SK-N-MC (cell line): Measurements from ENCODE around the gene C22orf39.

Experiments used
- DNase-seq: peaks from one replicate; pipeline ENCODE4 v3.0.0-alpha.2; 2011; ENCODE audit warnings: low read depth, low spot score
- H3K27ac ChIP-seq: fragments of 200-600 bp; sonication (generic); 2 replicates; pipeline ENCODE4 v1.5.1; 2016; ENCODE audit warnings: mixed run types
- H3K36me3 ChIP-seq: fragments of 200-600 bp; sonication (generic); 2 replicates; pipeline ENCODE4 v1.6.1; 2017; ENCODE audit warnings: antibody characterized with exemption, low read length, mixed read lengths; ENCODE audit not compliant: insufficient read depth
- H3K4me3 ChIP-seq: fragments of 200-600 bp; sonication (generic); 2 replicates; pipeline ENCODE4 v1.5.1; 2016
- H3K9ac ChIP-seq: fragments of 200-600 bp; sonication (generic); 2 replicates; pipeline ENCODE4 v1.8.0; 2017; ENCODE audit warnings: mixed run types, mixed read lengths; ENCODE audit not compliant: insufficient read length
- H3K9me3 ChIP-seq: fragments of 200-600 bp; sonication (generic); 2 replicates; pipeline ENCODE4 v1.6.1; 2017; ENCODE audit warnings: low read depth, mild to moderate bottlenecking, antibody characterized with exemption, low read length, moderate library complexity, mixed read lengths
- EZH2 ChIP-seq: fragments of 200-600 bp; sonication (generic); IDR thresholded peaks from one replicate; pipeline ENCODE4 v1.6.1; 2017; ENCODE audit warnings: antibody characterized with exemption
- FOXP2 ChIP-seq: optimal IDR thresholded peaks from 2 replicates; pipeline ENCODE3; 2011; ENCODE audit warnings: mild to moderate bottlenecking, moderate library complexity; ENCODE audit not compliant: insufficient read depth; ENCODE audit errors: extremely low read length, control extremely low read depth
- POLR2AphosphoS5 ChIP-seq: IDR thresholded peaks from 2 replicates; pipeline ENCODE4 v1.6.1; 2012; ENCODE audit warnings: mild to moderate bottlenecking, low read depth, low read length, borderline replicate concordance

Gene C22orf39

GRCh38 chr22:19447330-19448075, at the start of gene C22orf39:
C22orf39 (minus strand) TSS chr22:19447711; CDS start chr22:19447688, 23 bp downstream.
- DNase-seq: peak; percentile 63
- H3K4me3 ChIP-seq: peak within 1 kb of the TSS; percentile 78
- no peaks in the 10 kb centered on the region for H3K9me3 ChIP-seq
- TF ChIP-seq POLR2AphosphoS5 (peak; percentile 89), EZH2 (no peak)
- peak within 1 kb of the TSS; percentile 92 for H3K9ac ChIP-seq
- 0 out of 2 replicates have a peak within 1 kb of the TSS, but pooled peaks have one; percentile 58 for H3K27ac ChIP-seq
- H3K36me3 ChIP-seq: peaks cover 36% of the 10 kb centered on the region; the same call in 1 of the 2 replicates

GRCh38 chr22:19497245-19497644, 49.7 kb upstream of the C22orf39 start:
- TF ChIP-seq FOXP2: no peak
- TF ChIP-seq EZH2: no peak
- no peak for TF ChIP-seq POLR2AphosphoS5
- Histone ChIP-seq H3K36me3 (peaks cover 49% of the 10 kb centered on the region), H3K4me3 (no peak overlapping the region), H3K9me3 (no peaks in the 10 kb centered on the region), H3K9ac (no peak overlapping the region), H3K27ac (no peak overlapping the region)
- DNase-seq: no peak

GRCh38 chr22:19496324-19496630, 48.8 kb upstream of the C22orf39 start:
- DNase-seq: no peak
- Histone ChIP-seq H3K27ac (no peak overlapping the region), H3K36me3 (peaks cover 49% of the 10 kb centered on the region), H3K9me3 (no peaks in the 10 kb centered on the region), H3K4me3 (no peak overlapping the region), H3K9ac (no peak overlapping the region)
- TF ChIP-seq FOXP2: no peak
- no peak for TF ChIP-seq EZH2
- TF ChIP-seq POLR2AphosphoS5: no peak

- Histone ChIP-seq H3K9me3 (no peaks in the 10 kb centered on the region), H3K27ac (no peak overlapping the region), H3K36me3 (peaks cover 50% of the 10 kb centered on the region), H3K9ac (no peak overlapping the region), H3K4me3 (no peak overlapping the region)
- no peak for DNase-seq
- no peak for TF ChIP-seq EZH2
- TF ChIP-seq POLR2AphosphoS5: no peak
- no peak for TF ChIP-seq FOXP2
These were observed 48.2 kb upstream of the C22orf39 start for GRCh38 chr22:19495562-19496323.

- TF ChIP-seq EZH2 (no peak), FOXP2 (no peak), POLR2AphosphoS5 (no peak)
- no peak overlapping the region for H3K9ac ChIP-seq
- no peak overlapping the region for H3K27ac ChIP-seq
- peaks cover 56% of the 10 kb centered on the region for H3K36me3 ChIP-seq
- no peaks in the 10 kb centered on the region for H3K9me3 ChIP-seq
- H3K4me3 ChIP-seq: no peak overlapping the region
- DNase-seq: no peak
These were observed 47.2 kb upstream of the C22orf39 start for GRCh38 chr22:19494676-19495173.

- H3K4me3 ChIP-seq: no peak overlapping the region
- no peak for DNase-seq
- no peaks in the 10 kb centered on the region for H3K9me3 ChIP-seq
- no peak overlapping the region for H3K9ac ChIP-seq
- H3K27ac ChIP-seq: no peak overlapping the region
- peaks cover 60% of the 10 kb centered on the region for H3K36me3 ChIP-seq
- no peak for TF ChIP-seq POLR2AphosphoS5
- TF ChIP-seq FOXP2: no peak
- TF ChIP-seq EZH2: no peak
These were observed 46.6 kb upstream of the C22orf39 start for GRCh38 chr22:19494001-19494560.

- H3K9ac ChIP-seq: no peak overlapping the region
- no peak for DNase-seq
- TF ChIP-seq POLR2AphosphoS5 (no peak), EZH2 (no peak)
- H3K9me3 ChIP-seq: no peaks in the 10 kb centered on the region
- no peak overlapping the region for H3K27ac ChIP-seq
- H3K4me3 ChIP-seq: no peak overlapping the region
- peaks cover 66% of the 10 kb centered on the region for H3K36me3 ChIP-seq
These were observed 45.1 kb upstream of the C22orf39 start for GRCh38 chr22:19492504-19493174.

GRCh38 chr22:19490628-19491230, 43.2 kb upstream of the C22orf39 start:
- H3K9ac ChIP-seq: no peak overlapping the region

More at GRCh38 chr22:19490628-19491230, 43.2 kb upstream of the C22orf39 start:
- H3K4me3 ChIP-seq: no peak overlapping the region
- DNase-seq: no peak
- H3K9me3 ChIP-seq: no peaks in the 10 kb centered on the region
- TF ChIP-seq POLR2AphosphoS5: no peak
- TF ChIP-seq EZH2: no peak
- TF ChIP-seq FOXP2: no peak
- H3K36me3 ChIP-seq: peaks cover 57% of the 10 kb centered on the region
- no peak overlapping the region for H3K27ac ChIP-seq
